Activated CD8-positive, alpha-beta memory T cell treated with anti-CD3 and anti-CD28 coated beads for 1 hour (primary cell): ENCODE data around the gene CACNA1D.

Source experiments
- DNase-seq, 2 donors: peaks; one replicate each; pipeline ENCODE4 v3.0.0-alpha.2; 2020; ENCODE audit warnings: low read depth in 1 of 2; ENCODE audit errors: extremely low read depth in 1 of 2

The CACNA1D gene

GRCh38 chr3:53817211-53817610, 322.8 kb downstream of the CACNA1D start:
- DNase-seq = no peak

GRCh38 chr3:53817809-53818208, 323.4 kb downstream of the CACNA1D start:
- DNase-seq = no peak

- no peak for DNase-seq
These were observed 324.1 kb downstream of the CACNA1D start for GRCh38 chr3:53818221-53819162.

- DNase-seq = no peak
These were observed 324.9 kb downstream of the CACNA1D start for GRCh38 chr3:53819163-53819868.

GRCh38 chr3:53820084-53820483, 325.7 kb downstream of the CACNA1D start:
- no peak for DNase-seq

GRCh38 chr3:53820756-53821580, 326.6 kb downstream of the CACNA1D start:
- DNase-seq = no peak

GRCh38 chr3:53821631-53822121, 327.3 kb downstream of the CACNA1D start:
- DNase-seq = no peak

GRCh38 chr3:53822331-53822741, 327.9 kb downstream of the CACNA1D start:
- DNase-seq = no peak

- DNase-seq = no peak
These were observed 328.9 kb downstream of the CACNA1D start for GRCh38 chr3:53823026-53823955.

- no peak for DNase-seq
These were observed 329.7 kb downstream of the CACNA1D start for GRCh38 chr3:53823956-53824657.

- no peak for DNase-seq
These were observed 330.4 kb downstream of the CACNA1D start for GRCh38 chr3:53824795-53825194.

GRCh38 chr3:53826048-53826447, 331.6 kb downstream of the CACNA1D start:
- DNase-seq = no peak

GRCh38 chr3:53828581-53828980, 334.2 kb downstream of the CACNA1D start:
- no peak for DNase-seq

- DNase-seq = no peak
These were observed 335.2 kb downstream of the CACNA1D start for GRCh38 chr3:53829605-53830004.

- no peak for DNase-seq
These were observed 336.5 kb downstream of the CACNA1D start for GRCh38 chr3:53830944-53831343.

- DNase-seq = no peak
These were observed 338.7 kb downstream of the CACNA1D start for GRCh38 chr3:53833053-53833645.

- DNase-seq = no peak
These were observed 339.3 kb downstream of the CACNA1D start for GRCh38 chr3:53833700-53834099.

GRCh38 chr3:53834429-53835095, 340.2 kb downstream of the CACNA1D start:
- no peak for DNase-seq
